ENCODE measurements around the gene CRYL1. TPM values are rescaled to one million over a fixed set of nuclear protein-coding genes. Genes with fewer than 3 reads are reported as not detected.

CRYL1 gene
- total and polyA plus RNA-seq, 2 of the 13 experiments (the other 11 are each of a cell fraction or from before 2014, with no cell fraction given) = 57.2 to 115 TPM

- TF ChIP-seq, protein P1, sequence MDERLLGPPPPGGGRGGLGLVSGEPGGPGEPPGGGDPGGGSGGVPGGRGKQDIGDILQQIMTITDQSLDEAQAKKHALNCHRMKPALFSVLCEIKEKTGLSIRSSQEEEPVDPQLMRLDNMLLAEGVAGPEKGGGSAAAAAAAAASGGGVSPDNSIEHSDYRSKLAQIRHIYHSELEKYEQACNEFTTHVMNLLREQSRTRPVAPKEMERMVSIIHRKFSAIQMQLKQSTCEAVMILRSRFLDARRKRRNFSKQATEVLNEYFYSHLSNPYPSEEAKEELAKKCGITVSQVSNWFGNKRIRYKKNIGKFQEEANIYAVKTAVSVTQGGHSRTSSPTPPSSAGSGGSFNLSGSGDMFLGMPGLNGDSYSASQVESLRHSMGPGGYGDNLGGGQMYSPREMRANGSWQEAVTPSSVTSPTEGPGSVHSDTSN (CRISPR knock-in tag; IDR thresholded peaks at IDR 0.05) = no peak
- TF ChIP-seq TBX3 (IDR thresholded peaks at IDR 0.05; ENCODE audit: borderline replicate concordance) (no peak), MXI1 (IDR thresholded peaks at IDR 0.05; ENCODE audit: borderline replicate concordance, low read depth, low read length) (peak; percentile 11; the same call in 1 of the 3 replicates), ELF3 (CRISPR knock-in tag; IDR thresholded peaks at IDR 0.05) (peak; percentile 52; the same call in 1 of the 2 replicates), DDIT3 (CRISPR knock-in tag; IDR thresholded peaks at IDR 0.05) (no peak), YEATS2 (CRISPR knock-in tag; IDR thresholded peaks at IDR 0.05; ENCODE audit: borderline replicate concordance) (no peak), ADNP (CRISPR knock-in tag; IDR thresholded peaks at IDR 0.05) (no peak), HDAC2 (CRISPR knock-in tag; IDR thresholded peaks at IDR 0.05) (no peak), ETV6 (CRISPR knock-in tag; conservative IDR thresholded peaks at IDR 0.05) (no peak), ZNF598 (CRISPR knock-in tag; IDR thresholded peaks at IDR 0.05; ENCODE audit: borderline replicate concordance) (no peak), TRIM24 (CRISPR knock-in tag; IDR thresholded peaks at IDR 0.05) (no peak), ZNF12 (CRISPR knock-in tag; IDR thresholded peaks at IDR 0.05) (peak; percentile 100), XBP1 (CRISPR knock-in tag; IDR thresholded peaks at IDR 0.05) (no peak), ZBTB26 (CRISPR knock-in tag; IDR thresholded peaks at IDR 0.05; ENCODE audit: borderline replicate concordance) (no peak), ZMYM3 (CRISPR knock-in tag; IDR thresholded peaks at IDR 0.05) (peak; percentile 86; the same call in 1 of the 2 replicates), ZNF20 (CRISPR knock-in tag; IDR thresholded peaks at IDR 0.05) (no peak), ZNF143 (CRISPR knock-in tag; IDR thresholded peaks at IDR 0.05) (no peak), ZFX (CRISPR knock-in tag; IDR thresholded peaks at IDR 0.05; ENCODE audit: low read depth) (peak; percentile 26; the same call in 1 of the 2 replicates), SMC3 (IDR thresholded peaks at IDR 0.05; ENCODE audit: low read length) (no peak), TEAD3 (CRISPR knock-in tag; optimal IDR thresholded peaks at IDR 0.05; ENCODE audit: borderline replicate concordance) (peak; percentile 57), GLI4 (CRISPR knock-in tag; IDR thresholded peaks at IDR 0.05; ENCODE audit: borderline replicate concordance) (no peak), ATRX (CRISPR knock-in tag; IDR thresholded peaks at IDR 0.05; ENCODE audit: borderline replicate concordance) (no peak), ZNF816 (CRISPR knock-in tag; IDR thresholded peaks at IDR 0.05; ENCODE audit: borderline replicate concordance) (no peak), NR2F6 (IDR thresholded peaks at IDR 0.05) (no peak), NR2F6 (CRISPR knock-in tag; IDR thresholded peaks at IDR 0.05) (peak; percentile 10; the same call in 1 of the 2 replicates), FOXP1 (IDR thresholded peaks at IDR 0.05) (no peak), FOXP1 (CRISPR knock-in tag; IDR thresholded peaks at IDR 0.05) (no peak), PITX1 (CRISPR knock-in tag; IDR thresholded peaks at IDR 0.05) (0 out of 2 replicates have a peak, but pooled peaks have one; percentile 23), NCOA5 (CRISPR knock-in tag; IDR thresholded peaks at IDR 0.05) (no peak), ZZZ3 (CRISPR knock-in tag; IDR thresholded peaks at IDR 0.05; ENCODE audit: borderline replicate concordance) (no peak), PTBP1 (IDR thresholded peaks at IDR 0.05; ENCODE audit: low read depth, low read length, poor library complexity, severe bottlenecking) (no peak), FIP1L1 (IDR thresholded peaks at IDR 0.05; ENCODE audit: borderline replicate concordance, insufficient read depth, low read depth, low read length) (no peak), GATAD2A (CRISPR knock-in tag; IDR thresholded peaks at IDR 0.05) (peak; percentile 49; the same call in 1 of the 2 replicates), SMAD9 (CRISPR knock-in tag; IDR thresholded peaks at IDR 0.05) (no peak)
These were observed 21.8 kb upstream of the CRYL1 start (continued) for GRCh38 chr13:20547479-20547908.

All from HepG2 (cell line).